Measurements from ENCODE around the gene ANKLE1.

DNA sequence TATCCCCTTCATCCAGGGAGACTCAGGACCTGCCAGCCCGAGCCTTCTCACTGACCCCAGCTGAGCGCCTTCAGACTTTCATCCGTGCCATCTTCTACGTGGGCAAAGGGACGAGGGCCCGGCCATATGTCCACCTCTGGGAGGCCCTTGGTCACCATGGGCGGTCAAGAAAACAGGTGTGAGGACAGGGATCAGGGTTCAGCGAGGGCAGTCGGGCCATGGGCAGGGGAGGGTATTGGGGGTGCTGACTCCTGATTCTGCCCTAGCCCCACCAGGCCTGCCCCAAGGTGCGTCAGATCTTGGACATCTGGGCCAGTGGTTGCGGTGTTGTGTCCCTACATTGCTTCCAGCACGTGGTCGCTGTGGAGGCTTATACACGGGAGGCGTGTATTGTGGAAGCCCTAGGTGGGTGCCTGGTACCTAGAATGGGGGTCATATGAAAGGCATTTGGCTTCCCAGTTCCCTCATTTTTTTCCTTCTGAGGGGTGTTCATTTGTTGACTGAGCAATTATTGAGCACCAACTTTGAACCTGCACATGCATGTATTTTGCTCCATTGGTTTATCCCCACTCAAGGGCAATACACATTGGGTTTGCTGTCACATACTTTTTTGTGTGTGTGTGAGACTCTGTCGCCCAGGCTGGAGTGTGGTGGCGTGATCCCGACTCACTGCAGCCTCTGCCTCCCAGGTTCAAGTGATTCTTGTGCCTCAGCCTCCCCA is 3.9 kb downstream of the ANKLE1 start:
- TF ChIP-seq, protein P1, sequence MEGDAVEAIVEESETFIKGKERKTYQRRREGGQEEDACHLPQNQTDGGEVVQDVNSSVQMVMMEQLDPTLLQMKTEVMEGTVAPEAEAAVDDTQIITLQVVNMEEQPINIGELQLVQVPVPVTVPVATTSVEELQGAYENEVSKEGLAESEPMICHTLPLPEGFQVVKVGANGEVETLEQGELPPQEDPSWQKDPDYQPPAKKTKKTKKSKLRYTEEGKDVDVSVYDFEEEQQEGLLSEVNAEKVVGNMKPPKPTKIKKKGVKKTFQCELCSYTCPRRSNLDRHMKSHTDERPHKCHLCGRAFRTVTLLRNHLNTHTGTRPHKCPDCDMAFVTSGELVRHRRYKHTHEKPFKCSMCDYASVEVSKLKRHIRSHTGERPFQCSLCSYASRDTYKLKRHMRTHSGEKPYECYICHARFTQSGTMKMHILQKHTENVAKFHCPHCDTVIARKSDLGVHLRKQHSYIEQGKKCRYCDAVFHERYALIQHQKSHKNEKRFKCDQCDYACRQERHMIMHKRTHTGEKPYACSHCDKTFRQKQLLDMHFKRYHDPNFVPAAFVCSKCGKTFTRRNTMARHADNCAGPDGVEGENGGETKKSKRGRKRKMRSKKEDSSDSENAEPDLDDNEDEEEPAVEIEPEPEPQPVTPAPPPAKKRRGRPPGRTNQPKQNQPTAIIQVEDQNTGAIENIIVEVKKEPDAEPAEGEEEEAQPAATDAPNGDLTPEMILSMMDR (IDR thresholded peaks at IDR 0.05) = no peak
- TF ChIP-seq POLR2A (IDR thresholded peaks at IDR 0.05) (no peak), POLR2AphosphoS5 (IDR thresholded peaks at IDR 0.05) (no peak), EP300 (IDR thresholded peaks at IDR 0.05) (no peak)
